Central memory CD4-positive, alpha-beta T cell (primary cell): ENCODE measurements around the gene UNKL.
A peak's percentile ranks its signal among the peaks of the same experiment; 100 is the strongest.

Experiments used
- DNase-seq: peaks from one replicate; pipeline ENCODE4 v3.0.0; 2022

UNKL gene

DNA sequence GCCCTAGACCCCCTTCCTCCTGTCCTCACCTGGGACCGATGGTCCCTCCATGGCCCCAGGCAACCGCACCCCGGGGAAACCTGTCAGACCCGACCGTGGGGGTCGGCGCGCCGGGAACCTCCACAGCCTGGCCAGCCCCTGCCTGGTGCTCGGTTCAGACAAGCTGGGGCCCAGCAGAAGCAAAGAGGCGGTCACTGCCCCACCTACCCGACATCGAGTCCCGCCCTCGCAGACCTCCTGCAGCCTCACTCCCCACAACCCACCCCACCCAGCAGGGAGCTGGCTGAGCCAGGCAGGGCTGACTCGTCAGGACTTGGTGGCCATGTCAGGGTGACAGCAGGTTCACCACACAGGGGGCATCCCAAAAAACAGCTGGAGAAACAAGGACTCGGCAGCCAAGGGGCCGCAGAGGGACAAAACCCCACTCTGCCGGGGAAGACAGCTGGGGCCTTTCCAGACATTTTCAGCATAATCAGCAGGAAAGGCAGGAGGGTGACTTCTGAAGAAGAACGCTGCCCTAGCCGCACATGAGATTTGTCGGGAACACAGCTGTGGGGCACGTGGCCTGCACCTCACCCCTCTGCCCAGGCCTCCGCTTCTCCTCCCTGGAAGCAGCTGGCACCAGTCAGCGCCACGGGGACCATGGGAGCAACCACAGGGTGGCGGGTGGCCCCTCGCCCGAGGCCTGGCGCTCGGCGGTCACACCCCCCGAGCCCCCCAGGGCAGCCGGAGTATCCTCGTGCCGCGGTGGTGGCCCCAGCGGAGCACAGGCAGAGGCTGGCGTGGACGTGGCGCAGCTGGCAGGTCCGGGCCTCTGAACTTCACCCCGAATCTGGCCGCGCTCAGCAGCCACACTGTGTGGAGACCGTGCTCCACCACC, 39.8 kb downstream of the UNKL start:
- no peak for DNase-seq

GRCh38 chr16:1372292-1372950, 42.1 kb downstream of the UNKL start:
- no peak for DNase-seq

DNA sequence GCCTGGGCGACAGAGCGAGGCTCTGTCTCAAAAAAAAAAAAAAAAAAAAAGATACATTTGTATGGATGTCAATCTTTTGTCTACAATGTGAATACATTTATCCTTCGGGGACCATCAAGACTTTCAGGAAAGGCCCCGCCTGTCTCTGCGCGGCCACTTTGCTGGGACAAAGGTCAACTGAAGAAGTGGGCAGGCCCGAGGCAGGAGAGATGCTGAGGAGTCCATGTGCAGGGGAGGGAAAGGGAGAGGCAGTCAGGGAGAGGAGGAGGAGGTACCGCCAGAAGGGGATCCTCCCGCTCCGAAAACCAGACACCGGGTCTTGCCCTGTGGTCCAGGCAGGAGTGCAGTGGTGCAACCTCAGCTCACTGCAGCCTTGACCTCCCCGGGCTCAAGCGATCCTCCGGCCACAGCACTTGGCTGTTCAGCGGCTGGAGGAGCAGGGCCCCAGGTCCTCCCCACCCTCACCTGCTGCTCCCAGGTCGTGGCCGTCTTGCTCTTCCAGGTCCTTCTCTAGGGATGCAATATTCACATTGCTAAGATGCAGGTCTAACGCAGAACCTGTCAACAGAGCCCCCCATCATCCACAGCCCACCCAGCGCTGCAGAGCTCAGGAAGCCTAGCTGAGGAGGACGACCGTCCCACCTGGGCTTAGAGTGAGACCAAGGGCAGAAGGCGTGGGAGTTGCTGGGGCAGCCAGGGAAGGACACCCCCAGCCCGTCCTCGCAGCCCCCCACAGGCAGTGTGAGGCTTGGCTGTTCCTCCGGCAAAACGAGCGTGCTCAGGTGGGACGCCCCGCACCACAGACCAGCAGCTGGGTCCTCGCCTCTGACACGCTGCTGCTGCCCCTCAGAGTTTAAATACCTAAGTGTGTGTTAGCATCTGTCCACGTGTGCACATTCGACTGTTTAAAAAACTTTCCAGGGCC, 43.2 kb downstream of the UNKL start:
- no peak for DNase-seq

DNA sequence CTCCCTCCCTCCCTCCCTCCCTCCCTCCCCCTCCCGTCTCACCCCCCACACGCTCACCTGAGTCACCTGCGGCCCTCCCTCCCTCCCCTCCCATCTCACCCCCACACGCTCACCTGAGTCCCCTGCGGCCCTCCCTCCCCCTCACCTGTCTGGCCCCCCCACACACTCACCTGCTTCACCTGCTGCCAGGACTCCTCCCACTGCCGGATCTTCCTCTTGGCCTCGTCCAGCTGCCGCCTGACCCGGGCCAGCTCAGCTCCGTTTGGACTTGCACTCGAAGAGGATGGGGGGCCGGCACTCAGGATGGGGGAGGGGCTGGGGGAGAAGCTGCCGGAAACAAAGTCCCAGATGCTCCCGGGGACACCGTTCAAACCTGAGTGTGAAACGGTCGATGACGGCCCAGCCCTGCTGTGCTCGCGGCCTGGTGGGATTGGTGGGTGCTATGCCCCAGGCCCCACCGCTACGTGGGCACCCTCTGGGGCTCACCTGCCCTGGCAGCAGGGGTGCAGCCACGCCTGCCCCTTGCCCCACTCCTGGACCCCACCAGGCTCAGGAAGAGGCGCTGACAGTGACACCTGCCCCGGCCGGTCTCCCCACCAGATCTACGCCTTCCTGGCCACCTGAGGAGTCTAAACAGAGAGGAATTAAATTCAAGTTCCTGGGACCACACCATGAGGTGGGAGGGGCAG, 46.9 kb downstream of the UNKL start:
- no peak for DNase-seq

DNA sequence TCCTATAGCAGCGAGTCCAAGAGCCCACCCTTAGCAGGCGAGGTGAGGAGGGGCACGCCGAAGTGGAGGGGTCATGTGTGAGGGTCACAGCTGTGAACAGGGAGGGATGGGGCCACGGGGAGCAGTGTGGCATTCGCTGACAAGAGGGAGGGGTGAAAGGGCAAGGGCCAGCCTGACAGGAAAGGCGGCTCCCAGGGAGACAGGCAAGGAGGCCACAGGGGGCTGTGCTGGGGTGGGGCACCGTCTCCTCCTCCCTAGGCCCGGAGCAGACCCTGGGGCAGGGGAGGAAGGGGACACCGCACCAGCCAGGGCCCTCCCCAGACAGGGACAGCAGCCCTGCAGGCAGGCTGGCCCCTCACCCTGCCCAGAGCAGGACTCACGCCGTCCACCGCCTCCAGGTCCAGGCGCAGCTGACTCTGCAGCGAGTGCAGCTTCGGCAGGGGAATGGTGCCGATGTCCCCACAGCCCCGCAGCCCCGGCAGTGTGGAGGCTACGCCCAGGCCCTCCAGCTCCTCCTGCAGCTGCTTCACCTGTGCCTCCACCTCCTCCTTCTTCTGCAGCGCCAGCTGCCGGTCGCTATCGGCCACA, 47.7 kb downstream of the UNKL start:
- no peak for DNase-seq

DNA sequence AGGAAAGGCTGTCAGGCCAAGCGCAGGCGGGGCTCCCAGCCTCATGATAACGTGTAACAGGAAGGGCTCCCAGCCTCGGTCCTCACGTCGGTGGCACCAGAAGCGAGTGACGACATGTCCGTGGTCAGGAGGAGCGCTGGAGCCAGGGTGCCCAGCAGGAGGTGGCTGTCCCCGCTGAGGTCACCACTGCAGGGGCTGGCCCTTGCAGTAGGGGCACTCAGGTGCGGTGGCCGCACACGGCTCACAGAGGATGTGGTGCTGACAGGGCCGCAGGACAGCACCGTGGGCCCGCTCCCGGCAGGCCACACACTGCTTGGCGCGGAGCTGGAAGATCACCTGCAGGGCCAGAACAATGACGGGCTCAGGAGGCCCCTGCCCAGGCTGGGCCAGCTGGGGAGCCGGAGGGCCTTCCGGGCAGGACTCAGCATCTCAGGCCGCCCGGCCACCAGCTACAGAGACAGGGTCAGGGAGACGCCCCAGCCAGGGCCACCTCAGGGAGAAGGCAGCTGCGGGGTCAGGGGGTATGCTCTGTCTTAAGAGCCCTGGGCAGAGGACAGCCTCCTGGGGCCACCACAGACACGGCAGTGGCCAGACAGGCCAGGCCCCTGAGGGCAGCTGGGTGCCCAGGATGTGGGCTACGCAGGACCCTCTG, 48.3 kb downstream of the UNKL start:
- no peak for DNase-seq

DNA sequence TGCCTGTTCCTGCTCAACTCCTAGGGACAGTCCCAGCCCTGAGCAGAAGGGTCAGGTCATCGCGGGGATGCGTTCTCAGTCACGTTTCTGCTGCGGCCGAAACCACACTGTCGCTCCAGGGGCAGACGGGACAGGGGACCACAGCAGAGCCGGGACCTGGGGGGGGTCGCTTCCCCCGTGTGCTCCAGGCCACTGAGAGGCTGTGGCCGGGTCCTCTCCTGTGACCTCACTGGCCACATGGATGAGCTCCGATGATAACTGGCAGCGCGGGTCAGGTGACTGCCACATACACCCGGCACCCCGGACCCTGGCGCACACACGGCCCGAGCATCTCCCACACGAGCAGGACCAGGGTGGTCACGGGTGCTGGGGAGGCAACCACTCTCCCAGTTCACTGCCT, 50.0 kb downstream of the UNKL start:
- no peak for DNase-seq

DNA sequence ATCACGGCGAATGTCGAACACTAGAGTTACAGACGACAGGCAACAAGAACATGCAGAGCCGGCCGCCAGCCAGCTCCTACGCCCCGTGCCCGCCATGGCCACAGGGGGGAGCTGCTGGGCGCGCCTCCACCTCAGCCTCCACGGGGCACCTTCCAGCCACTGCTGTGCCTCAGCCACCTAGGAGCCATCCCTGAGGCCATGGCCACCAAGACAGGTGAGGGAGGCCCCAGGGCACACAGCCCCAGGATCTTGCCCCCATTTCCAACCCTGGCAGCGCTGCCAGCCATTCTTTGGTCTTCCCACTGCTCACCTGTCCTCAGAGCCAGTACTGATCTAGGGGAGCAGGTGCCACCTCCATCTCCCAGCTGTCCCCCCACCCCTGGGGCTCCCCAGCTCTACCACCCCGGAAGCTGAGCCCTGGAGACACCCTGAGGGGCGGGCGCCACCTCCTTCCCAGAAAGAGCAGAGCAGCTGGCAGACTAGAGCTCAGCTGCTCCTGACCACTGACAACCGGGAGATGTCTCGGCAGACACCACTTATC, 50.9 kb downstream of the UNKL start:
- DNase-seq = peak; percentile 61

DNA sequence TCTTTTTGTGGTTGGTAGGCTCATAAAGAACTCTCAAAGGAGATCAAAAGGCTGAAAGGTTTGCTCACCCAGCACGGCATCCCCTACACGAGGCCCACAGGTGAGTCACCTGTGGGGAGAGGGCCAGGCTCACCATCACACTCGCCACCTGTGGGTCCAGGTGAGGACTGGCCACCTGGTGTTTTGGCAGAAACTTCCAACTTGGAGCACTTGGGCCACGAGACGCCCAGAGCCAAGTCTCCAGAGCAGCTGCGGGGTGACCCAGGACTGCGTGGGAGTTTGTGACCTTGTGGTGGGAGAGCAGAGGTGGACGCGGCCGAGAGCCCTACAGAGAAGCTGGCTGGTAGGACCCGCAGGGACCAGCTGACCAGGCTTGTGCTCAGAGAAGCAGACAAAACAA, 51.7 kb downstream of the UNKL start:
- DNase-seq = no peak

GRCh38 chr16:1361685-1362360, 52.7 kb downstream of the UNKL start:
- no peak for DNase-seq

GRCh38 chr16:1357906-1358566, 56.5 kb downstream of the UNKL start:
- no peak for DNase-seq

GRCh38 chr16:1356061-1356900, 58.2 kb downstream of the UNKL start:
- DNase-seq = no peak

- DNase-seq = no peak
These were observed 58.9 kb downstream of the UNKL start for GRCh38 chr16:1355591-1355990.

DNA sequence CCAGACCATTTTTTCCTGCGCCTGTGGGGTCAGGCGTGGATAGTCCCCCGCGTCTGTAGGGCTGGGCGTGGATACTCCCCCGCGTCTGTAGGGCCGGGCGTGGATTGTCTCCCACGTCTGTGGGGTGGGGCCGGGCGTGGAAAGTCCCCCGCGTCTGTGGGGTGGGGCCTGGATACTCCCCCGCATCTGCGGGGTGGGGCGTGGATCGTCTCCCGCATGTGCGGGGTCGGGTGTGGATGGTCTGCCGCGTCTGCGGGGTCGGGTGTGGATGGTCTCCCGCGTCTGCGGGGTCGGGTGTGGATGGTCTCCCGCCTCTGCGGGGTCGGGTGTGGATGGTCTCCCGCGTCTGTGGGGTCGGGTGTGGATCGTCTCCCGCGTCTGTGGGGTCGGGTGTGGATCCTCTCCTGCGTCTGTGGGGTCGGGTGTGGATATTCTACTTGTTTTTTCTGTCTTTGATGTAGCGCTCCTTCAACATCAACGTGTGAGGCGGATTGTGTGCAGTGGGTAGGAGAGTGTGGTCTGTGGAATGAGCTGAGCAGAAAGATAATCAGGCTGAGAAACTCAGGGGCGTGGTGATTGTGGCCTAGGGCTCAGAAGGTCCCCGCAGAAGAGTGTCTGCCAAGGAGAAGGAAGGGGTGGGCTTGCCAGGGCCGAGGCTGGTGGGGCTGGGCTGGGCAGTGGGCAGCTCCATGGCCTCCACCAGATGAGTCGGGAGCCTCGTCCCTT, 59.5 kb downstream of the UNKL start:
- DNase-seq = no peak

DNA sequence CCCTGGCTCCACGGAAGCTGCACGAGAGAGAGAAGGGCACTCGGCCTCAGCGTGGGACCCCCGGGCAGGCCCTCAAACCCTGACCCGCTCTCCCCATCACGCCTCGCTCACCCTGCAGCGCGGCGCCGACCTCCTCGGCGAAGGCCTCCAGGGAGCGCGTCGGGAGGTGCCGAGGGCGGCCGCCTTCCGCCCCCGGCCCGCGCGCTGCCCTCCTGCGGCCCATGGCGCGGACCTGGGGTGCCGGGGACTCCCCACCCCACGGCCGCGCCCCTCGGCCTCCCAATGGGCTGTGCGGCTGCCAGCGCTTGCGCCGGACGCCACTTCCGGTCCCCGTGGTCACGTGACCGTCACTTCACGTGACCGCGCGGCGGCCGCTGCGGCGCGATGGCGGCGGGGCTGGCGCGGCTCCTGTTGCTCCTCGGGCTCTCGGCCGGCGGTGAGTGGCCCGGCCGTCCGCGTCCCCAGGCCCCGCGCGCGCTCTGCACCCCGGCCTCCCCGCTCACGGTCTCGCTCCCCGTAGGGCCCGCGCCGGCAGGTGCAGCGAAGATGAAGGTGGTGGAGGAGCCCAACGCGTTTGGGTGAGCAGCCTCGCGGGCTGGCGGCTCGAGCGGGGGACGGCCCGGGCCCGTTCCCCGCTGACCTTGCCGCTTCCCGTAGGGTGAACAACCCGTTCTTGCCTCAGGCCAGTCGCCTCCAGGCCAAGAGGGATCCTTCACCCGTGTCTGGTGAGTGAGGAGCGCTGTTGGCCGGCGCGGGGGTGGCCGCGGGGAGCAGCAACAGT, 62.7 kb downstream of the UNKL start, which contains the start of the genes GNPTG and TSR3:
Gene GNPTG, plus strand, starts transcription at position 350 of the 781 bp plus-strand sequence. Its CDS starts 35 bp downstream, at position 385.
Gene TSR3, minus strand, starts transcription at position 297 of the 781 bp plus-strand sequence. Its CDS starts 74 bp downstream, at position 223.
- DNase-seq = peak; percentile 84

DNA sequence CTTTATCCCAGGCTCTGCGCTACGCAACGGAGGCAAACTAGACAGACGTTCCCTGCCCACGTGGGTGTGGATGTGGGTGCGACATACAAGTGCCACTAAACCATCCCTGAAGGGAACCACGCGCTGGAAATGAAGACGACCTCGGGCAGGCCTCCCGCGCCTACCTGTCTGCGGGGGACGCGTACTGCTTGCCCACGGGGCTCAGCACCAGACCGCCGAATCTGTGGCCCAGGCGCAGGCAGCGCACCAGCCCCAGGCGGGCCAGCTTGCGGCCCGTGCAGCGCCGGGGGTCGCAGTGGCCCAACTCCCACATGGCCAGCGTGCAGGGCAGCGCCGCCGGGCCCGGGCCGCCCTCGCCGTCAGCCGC, 63.3 kb downstream of the UNKL start:
- no peak for DNase-seq

DNA sequence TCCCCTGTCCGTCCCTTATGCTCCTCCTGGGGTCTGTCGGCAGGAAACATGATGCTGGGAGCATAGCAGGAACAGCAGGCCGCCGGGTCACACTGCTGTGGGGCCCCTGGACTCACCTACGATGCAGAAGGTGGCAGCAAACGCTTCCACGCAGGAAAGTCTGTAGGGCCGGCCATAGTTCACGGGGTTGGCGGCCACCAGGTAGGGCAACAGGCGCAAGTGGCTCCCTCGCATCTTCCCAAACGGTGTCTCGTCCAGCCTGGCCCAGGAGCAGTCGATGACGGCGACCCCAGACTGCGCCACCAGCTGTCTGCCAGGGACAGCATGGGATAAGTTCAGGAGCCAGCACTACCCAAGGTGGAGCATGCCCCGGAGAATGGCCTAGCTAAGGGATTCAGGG, 63.8 kb downstream of the UNKL start:
- no peak for DNase-seq
